ENCODE data around the gene GAK. TPM values are rescaled to one million over a fixed set of nuclear protein-coding genes. Genes with fewer than 3 reads are reported as not detected.

GAK gene
- total and polyA plus RNA-seq, 2 experiments from 2014 or later = 87.1 to 88.4 TPM

GRCh38 chr4:901192-901910, 30.8 kb downstream of the GAK start:
- Histone ChIP-seq H3K79me2 (no peaks in the 10 kb centered on the region), H2AFZ (no peak overlapping the region), H3K4me2 (no peak overlapping the region), H3K27ac (no peak overlapping the region), H3K9me3 (ENCODE audit: low read depth) (no peaks in the 10 kb centered on the region), H4K20me1 (ENCODE audit: insufficient read depth, poor library complexity, severe bottlenecking) (no peaks in the 10 kb centered on the region), H3K4me3 (no peak overlapping the region), H3K27me3 (no peaks in the 10 kb centered on the region), H3K9me2 (replicated peaks; ENCODE audit: insufficient read depth) (no peaks in the 10 kb centered on the region), H3K4me1 (ENCODE audit: insufficient read depth) (no peaks in the 10 kb centered on the region), H3K36me3 (replicated peaks; ENCODE audit: insufficient read depth, low read depth) (no peaks in the 10 kb centered on the region)
- TF ChIP-seq EZH2phosphoT487 (IDR thresholded peaks at IDR 0.05; ENCODE audit: low read depth, severe bottlenecking, unreplicated experiment) (no peak), EZH2 (IDR thresholded peaks at IDR 0.05; ENCODE audit: borderline replicate concordance) (no peak), CTCF (IDR thresholded peaks at IDR 0.05; ENCODE audit: poor library complexity) (no peak)
- no peak for DNase-seq (ENCODE audit: low spot score)
- WGBS (ENCODE audit: low lambda C conversion rate, missing lambda C conversion rate) = 95% methylated on average over 27 of the region's 28 CpGs

GRCh38 chr4:900721-901120, 31.4 kb downstream of the GAK start:
- no peak overlapping the region for H3K4me3 ChIP-seq
- TF ChIP-seq EZH2phosphoT487 (IDR thresholded peaks at IDR 0.05; ENCODE audit: low read depth, severe bottlenecking, unreplicated experiment) = no peak
- TF ChIP-seq EZH2 (IDR thresholded peaks at IDR 0.05; ENCODE audit: borderline replicate concordance) = no peak
- TF ChIP-seq CTCF (IDR thresholded peaks at IDR 0.05; ENCODE audit: poor library complexity) = no peak
- H3K4me2 ChIP-seq = no peak overlapping the region
- no peaks in the 10 kb centered on the region for H3K9me3 ChIP-seq (ENCODE audit: low read depth)
- WGBS (ENCODE audit: low lambda C conversion rate, missing lambda C conversion rate) = 98% methylated on average over 6 of the region's 6 CpGs
- no peaks in the 10 kb centered on the region for H3K79me2 ChIP-seq
- no peaks in the 10 kb centered on the region for H4K20me1 ChIP-seq (ENCODE audit: insufficient read depth, poor library complexity, severe bottlenecking)
- H3K27ac ChIP-seq = no peak overlapping the region
- H3K4me1 ChIP-seq (ENCODE audit: insufficient read depth) = no peaks in the 10 kb centered on the region
- H3K27me3 ChIP-seq = no peaks in the 10 kb centered on the region
- H3K9me2 ChIP-seq (replicated peaks; ENCODE audit: insufficient read depth) = no peaks in the 10 kb centered on the region
- no peaks in the 10 kb centered on the region for H3K36me3 ChIP-seq (replicated peaks; ENCODE audit: insufficient read depth, low read depth)
- no peak overlapping the region for H2AFZ ChIP-seq
- no peak for DNase-seq (ENCODE audit: low spot score)

GRCh38 chr4:900073-900472, 32.0 kb downstream of the GAK start:
- H3K9me3 ChIP-seq (ENCODE audit: low read depth) = no peaks in the 10 kb centered on the region
- H3K36me3 ChIP-seq (replicated peaks; ENCODE audit: insufficient read depth, low read depth) = no peaks in the 10 kb centered on the region
- H4K20me1 ChIP-seq (ENCODE audit: insufficient read depth, poor library complexity, severe bottlenecking) = no peaks in the 10 kb centered on the region
- H3K79me2 ChIP-seq = no peaks in the 10 kb centered on the region
- no peak overlapping the region for H3K4me2 ChIP-seq
- no peaks in the 10 kb centered on the region for H3K4me1 ChIP-seq (ENCODE audit: insufficient read depth)
- no peak for DNase-seq (ENCODE audit: low spot score)
- no peaks in the 10 kb centered on the region for H3K27me3 ChIP-seq
- H3K9me2 ChIP-seq (replicated peaks; ENCODE audit: insufficient read depth) = no peaks in the 10 kb centered on the region
- no peak overlapping the region for H3K27ac ChIP-seq
- 96% methylated on average over 26 of the region's 26 CpGs for WGBS (ENCODE audit: low lambda C conversion rate, missing lambda C conversion rate)
- no peak overlapping the region for H2AFZ ChIP-seq
- H3K4me3 ChIP-seq = no peak overlapping the region
- TF ChIP-seq EZH2phosphoT487 (IDR thresholded peaks at IDR 0.05; ENCODE audit: low read depth, severe bottlenecking, unreplicated experiment) = no peak
- TF ChIP-seq CTCF (IDR thresholded peaks at IDR 0.05; ENCODE audit: poor library complexity) = no peak
- TF ChIP-seq EZH2 (IDR thresholded peaks at IDR 0.05; ENCODE audit: borderline replicate concordance) = no peak

All from hepatocyte (in vitro differentiated cells).